Testis (tissue), 3 donors: Measurements from ENCODE around the gene TAAR9. TPM values are rescaled to one million over a fixed set of nuclear protein-coding genes. Genes with fewer than 3 reads are reported as not detected.

Experiments
- DNase-seq: peaks from one replicate; pipeline ENCODE4 v3.0.0-alpha.2; 2019
- H3K27ac ChIP-seq, 2 donors: fragments of 200-600 bp; sonication (generic); one replicate each; pipeline ENCODE4 v1.5.1; 2019
- H3K27me3 ChIP-seq: fragments of 200-600 bp; sonication (generic); one replicate; pipeline ENCODE4 v1.5.1; 2019
- H3K36me3 ChIP-seq: fragments of 200-600 bp; sonication (generic); one replicate; pipeline ENCODE4 v1.5.1; 2017; ENCODE audit warnings: low read depth; ENCODE audit errors: missing control alignments
- H3K4me1 ChIP-seq: fragments of 200-600 bp; sonication (generic); one replicate; pipeline ENCODE4 v1.5.1; 2019
- H3K4me3 ChIP-seq, 2 donors: fragments of 200-600 bp; sonication (generic); one replicate each; pipeline ENCODE4 v1.5.1; 2017 to 2019
- H3K9me3 ChIP-seq: fragments of 200-600 bp; sonication (generic); one replicate; pipeline ENCODE4 v1.5.1; 2017
- POLR2A ChIP-seq: fragments of 450-650 bp; IDR thresholded peaks from one replicate; pipeline ENCODE4 v1.6.1; 2017; ENCODE audit warnings: antibody characterized with exemption, mild to moderate bottlenecking, moderate library complexity
- WGBS, 2 donors: methylation state at CpG; one replicate each; pipeline ENCODE4 v1.1.5; 2018; 5-methylcytosine and 5-hydroxymethylcytosine counted together
- intact Hi-C: fragments of 100-400 bp; cut with DNase I; formaldehyde crosslinking; loops from one replicate; pipeline ENCODE4 v1.15.1; 2023; ENCODE audit warnings: low total_unique reads
- polyA plus RNA-seq: library from polyadenylated mRNA; stranded (reverse); fragments of 350-450 nt; fragmentation: Illumina TruSeq; extraction: RNeasy Lipid Tissue Mini Kit (QIAGEN cat#74804); gene quantifications from one replicate; pipeline ENCODE4 v1.2.3, GENCODE V29; 2014; ENCODE audit warnings: low read depth, low replicate concordance; ENCODE audit not compliant: insufficient read depth
- total RNA-seq, 2 donors: library from RNA; depleted of rRNA; stranded (reverse); fragments of >200 nt; gene quantifications; one replicate each; pipeline ENCODE4 v1.2.3, GENCODE V29; 2016
- TF ChIP-seq, protein P1 (sequence below), 3 experiments: fragments of 450-650 bp in 2 of 3; fragments of 200-600 bp in 1 of 3; sonication (generic) in 1 of 3; IDR thresholded peaks; one replicate each; pipeline ENCODE4 v1.5.1; 2016 to 2019; ENCODE audit warnings: antibody characterized with exemption in 3 of 3, mild to moderate bottlenecking in 2 of 3, moderate library complexity in 1 of 3

The TAAR9 gene
- total and polyA plus RNA-seq, 3 donors from 2014 or later = 0.39 TPM; not detected in 2

DNA sequence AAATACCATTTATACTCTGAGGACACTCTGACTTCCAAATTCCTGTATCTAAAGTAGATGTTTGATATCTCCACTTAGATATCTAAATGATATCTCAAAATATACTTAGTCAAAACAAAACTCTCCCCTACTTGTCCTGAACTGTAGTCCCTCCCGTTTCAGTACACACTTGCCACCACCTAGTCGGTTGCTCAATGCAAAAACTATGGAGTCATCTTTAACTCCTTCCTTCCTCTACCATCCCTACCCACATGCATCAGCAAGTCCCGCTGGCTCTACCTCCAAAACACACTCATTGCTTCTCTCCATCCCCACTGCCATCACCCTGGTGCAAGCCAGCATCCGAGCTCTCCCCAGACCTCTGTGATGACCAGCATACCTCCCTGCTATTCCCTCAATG is 38.3 kb upstream of the TAAR9 start:
- intact Hi-C loops = no loop called here
- Histone ChIP-seq H3K36me3 (no peaks in the 10 kb centered on the region), H3K4me1 (no peaks in the 10 kb centered on the region), H3K4me3 (no peak overlapping the region), H3K27ac (no peak overlapping the region), H3K27me3 (no peaks in the 10 kb centered on the region), H3K9me3 (no peaks in the 10 kb centered on the region)
- TF ChIP-seq, protein P1, sequence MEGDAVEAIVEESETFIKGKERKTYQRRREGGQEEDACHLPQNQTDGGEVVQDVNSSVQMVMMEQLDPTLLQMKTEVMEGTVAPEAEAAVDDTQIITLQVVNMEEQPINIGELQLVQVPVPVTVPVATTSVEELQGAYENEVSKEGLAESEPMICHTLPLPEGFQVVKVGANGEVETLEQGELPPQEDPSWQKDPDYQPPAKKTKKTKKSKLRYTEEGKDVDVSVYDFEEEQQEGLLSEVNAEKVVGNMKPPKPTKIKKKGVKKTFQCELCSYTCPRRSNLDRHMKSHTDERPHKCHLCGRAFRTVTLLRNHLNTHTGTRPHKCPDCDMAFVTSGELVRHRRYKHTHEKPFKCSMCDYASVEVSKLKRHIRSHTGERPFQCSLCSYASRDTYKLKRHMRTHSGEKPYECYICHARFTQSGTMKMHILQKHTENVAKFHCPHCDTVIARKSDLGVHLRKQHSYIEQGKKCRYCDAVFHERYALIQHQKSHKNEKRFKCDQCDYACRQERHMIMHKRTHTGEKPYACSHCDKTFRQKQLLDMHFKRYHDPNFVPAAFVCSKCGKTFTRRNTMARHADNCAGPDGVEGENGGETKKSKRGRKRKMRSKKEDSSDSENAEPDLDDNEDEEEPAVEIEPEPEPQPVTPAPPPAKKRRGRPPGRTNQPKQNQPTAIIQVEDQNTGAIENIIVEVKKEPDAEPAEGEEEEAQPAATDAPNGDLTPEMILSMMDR (IDR thresholded peaks at IDR 0.05) = no peak
- TF ChIP-seq POLR2A = no peak
- no peak for DNase-seq
- WGBS, 2 donors = 72 to 86% methylated on average over 4 of the region's 4 CpGs

DNA sequence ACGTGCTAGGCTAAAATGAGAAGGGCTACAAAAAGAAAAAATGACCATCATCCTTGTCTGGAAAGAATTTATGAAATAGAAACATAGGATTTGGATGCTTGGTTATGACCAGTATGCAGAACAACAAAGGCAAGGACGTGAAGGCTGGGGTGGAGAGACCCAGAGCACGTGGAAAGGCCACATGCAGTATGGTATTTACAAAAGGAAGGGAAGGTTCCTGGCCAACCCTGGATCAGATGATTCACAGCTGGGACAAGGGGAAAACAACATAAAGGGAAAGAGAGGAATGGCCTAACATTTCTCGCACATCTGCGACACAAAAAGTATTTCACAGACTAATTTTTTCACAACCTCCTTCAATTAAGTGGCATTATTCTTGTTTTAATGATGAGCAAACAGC is 33.3 kb upstream of the TAAR9 start:
- Histone ChIP-seq H3K36me3 (no peaks in the 10 kb centered on the region), H3K9me3 (no peaks in the 10 kb centered on the region), H3K4me1 (no peaks in the 10 kb centered on the region), H3K27me3 (no peaks in the 10 kb centered on the region), H3K27ac (no peak overlapping the region), H3K4me3 (no peak overlapping the region)
- no peak for TF ChIP-seq POLR2A
- TF ChIP-seq, protein P1 (IDR thresholded peaks at IDR 0.05) = no peak
- 88 to 92% methylated on average over 5 of the region's 5 CpGs for WGBS, 2 donors
- intact Hi-C loops = no loop called here
- DNase-seq = no peak

DNA sequence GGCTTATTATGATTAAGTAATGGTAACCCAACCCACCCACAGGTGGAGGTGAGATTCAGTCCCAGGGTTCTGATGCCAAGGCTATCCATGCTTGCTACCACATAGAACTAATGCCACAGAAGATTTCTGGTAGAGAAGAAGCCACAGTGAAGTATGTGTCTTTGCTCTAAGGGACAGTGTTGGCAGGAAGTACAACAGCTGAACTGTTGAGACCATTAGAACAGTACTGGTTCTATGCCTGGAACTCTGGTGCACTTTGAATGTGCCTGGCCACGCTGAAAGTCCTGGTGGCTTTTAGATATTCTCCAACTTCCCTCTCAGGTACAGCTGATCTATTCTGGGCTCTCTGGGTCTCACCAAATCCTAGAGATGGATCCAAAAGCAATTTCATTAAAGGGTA is 32.9 kb upstream of the TAAR9 start:
- no peak for DNase-seq
- Histone ChIP-seq H3K4me3 (no peak overlapping the region), H3K9me3 (no peaks in the 10 kb centered on the region), H3K36me3 (no peaks in the 10 kb centered on the region), H3K4me1 (no peaks in the 10 kb centered on the region), H3K27ac (no peak overlapping the region), H3K27me3 (no peaks in the 10 kb centered on the region)
- TF ChIP-seq, protein P1 (IDR thresholded peaks at IDR 0.05) = no peak
- TF ChIP-seq POLR2A = no peak
- intact Hi-C loops = no loop called here
- 89 to 94% methylated on average over 1 of the region's 1 CpG for WGBS, 2 donors

DNA sequence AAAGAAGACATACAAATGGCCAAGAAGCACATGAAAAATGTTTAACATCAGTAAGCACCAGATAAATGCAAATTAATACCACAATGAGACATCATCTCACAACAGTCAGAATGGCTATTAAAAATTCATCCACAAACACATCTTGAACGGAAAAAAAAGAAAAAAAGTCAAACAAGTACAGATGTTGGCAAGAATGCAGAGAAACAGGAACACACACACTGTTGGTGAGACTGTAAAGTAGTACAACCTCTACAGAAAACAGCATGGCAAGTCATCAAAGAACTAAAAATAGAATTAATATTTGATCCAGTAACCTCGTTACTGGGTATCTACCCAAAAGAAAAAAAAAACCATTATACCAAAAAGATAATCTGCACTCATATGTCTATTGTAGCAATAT is 31.6 kb upstream of the TAAR9 start:
- TF ChIP-seq, protein P1 (IDR thresholded peaks at IDR 0.05) = no peak
- no peak for TF ChIP-seq POLR2A
- no peaks in the 10 kb centered on the region for H3K36me3 ChIP-seq
- no peaks in the 10 kb centered on the region for H3K27me3 ChIP-seq
- no peak for DNase-seq
- 36 to 53% methylated on average over 2 of the region's 2 CpGs for WGBS, 2 donors
- H3K4me1 ChIP-seq = peaks cover 7% of the 10 kb centered on the region
- H3K4me3 ChIP-seq = no peak overlapping the region
- intact Hi-C loops = no loop called here
- H3K9me3 ChIP-seq = no peaks in the 10 kb centered on the region
- H3K27ac ChIP-seq = no peak overlapping the region
